Measurements from ENCODE around the gene POMP.

DNA sequence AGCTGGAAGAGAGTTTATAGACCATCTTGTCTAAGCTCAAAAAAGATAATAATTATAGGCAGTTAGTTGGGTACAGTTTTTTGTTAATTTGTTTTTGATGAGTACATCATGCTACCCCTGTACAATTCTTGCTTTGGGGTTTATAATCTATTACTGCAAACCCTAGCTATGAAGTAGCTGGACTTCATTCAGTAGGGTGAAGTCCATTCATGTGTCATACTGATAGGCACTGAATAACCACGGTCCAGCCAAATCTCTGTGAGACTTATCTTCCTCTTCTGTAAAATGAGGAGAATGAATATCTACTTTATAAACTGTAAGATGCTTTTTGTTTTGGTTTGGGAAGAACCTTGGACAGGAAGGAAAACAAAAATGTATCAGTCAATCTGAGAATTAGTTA is 40.3 kb downstream of the POMP start:
- TF ChIP-seq CTCF (IDR thresholded peaks at IDR 0.05) = no peak
- TF ChIP-seq POLR2AphosphoS5 (IDR thresholded peaks at IDR 0.05; ENCODE audit: insufficient read depth in 1 of 2, low read depth in 1 of 2) = no peak

All from vagina (tissue), 2 donors.